ENCODE measurements around the gene ARHGAP4.

DNA sequence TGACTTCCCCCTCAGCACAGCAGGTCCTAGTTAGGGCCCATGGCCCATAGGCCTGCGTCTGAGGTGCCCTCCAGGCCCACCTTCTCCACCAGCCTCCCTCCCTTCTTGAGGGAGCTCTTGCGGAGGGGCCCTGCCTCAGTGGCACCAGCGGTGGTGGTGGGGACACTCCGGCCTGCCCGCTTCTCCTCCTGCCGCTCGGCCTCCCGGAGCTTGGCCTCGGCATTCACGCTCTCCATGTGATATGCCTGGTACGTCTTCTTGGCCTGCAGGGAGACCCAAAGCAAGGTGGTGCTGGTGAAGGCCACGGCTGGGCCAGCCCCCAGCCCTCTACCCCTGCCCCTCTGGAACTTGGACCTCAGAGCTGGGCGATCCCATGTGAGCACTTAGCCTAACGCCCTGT lies 5.5 kb downstream of the ARHGAP4 start:
- TF ChIP-seq EP300 (IDR thresholded peaks at IDR 0.05; ENCODE audit: low read depth) (no peak), POLR2A (IDR thresholded peaks at IDR 0.05) (no peak), POLR2AphosphoS5 (IDR thresholded peaks at IDR 0.05) (no peak)
- TF ChIP-seq, protein P1, sequence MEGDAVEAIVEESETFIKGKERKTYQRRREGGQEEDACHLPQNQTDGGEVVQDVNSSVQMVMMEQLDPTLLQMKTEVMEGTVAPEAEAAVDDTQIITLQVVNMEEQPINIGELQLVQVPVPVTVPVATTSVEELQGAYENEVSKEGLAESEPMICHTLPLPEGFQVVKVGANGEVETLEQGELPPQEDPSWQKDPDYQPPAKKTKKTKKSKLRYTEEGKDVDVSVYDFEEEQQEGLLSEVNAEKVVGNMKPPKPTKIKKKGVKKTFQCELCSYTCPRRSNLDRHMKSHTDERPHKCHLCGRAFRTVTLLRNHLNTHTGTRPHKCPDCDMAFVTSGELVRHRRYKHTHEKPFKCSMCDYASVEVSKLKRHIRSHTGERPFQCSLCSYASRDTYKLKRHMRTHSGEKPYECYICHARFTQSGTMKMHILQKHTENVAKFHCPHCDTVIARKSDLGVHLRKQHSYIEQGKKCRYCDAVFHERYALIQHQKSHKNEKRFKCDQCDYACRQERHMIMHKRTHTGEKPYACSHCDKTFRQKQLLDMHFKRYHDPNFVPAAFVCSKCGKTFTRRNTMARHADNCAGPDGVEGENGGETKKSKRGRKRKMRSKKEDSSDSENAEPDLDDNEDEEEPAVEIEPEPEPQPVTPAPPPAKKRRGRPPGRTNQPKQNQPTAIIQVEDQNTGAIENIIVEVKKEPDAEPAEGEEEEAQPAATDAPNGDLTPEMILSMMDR (IDR thresholded peaks at IDR 0.05), result no peak
